GM23338 (cell line): Measurements from ENCODE around the gene EMILIN3. TPM values are rescaled to one million over a fixed set of nuclear protein-coding genes. Genes with fewer than 3 reads are reported as not detected.

Experiments used
- ATAC-seq: fragments of 200-7000 bp; cut with Tn5 transposase; 3 replicates; pipeline ENCODE4 v1.9.1; 2020
- DNase-seq: peaks from one replicate; pipeline ENCODE4 v3.0.0-alpha.2; 2015; ENCODE audit warnings: low spot score
- H2AFZ ChIP-seq: fragments of 200-600 bp; sonication (generic); 2 replicates; pipeline ENCODE4 v1.8.0; 2016; ENCODE audit warnings: antibody characterized with exemption, mild to moderate bottlenecking, moderate library complexity
- H3F3A ChIP-seq: fragments of 200-600 bp; sonication (generic); replicated peaks from 2 replicates; pipeline ENCODE4 v1.8.0; 2017; ENCODE audit warnings: antibody characterized with exemption, mixed run types, low read depth
- H3K27ac ChIP-seq: fragments of 200-600 bp; sonication (generic); 2 replicates; pipeline ENCODE4 v1.6.1; 2016; ENCODE audit warnings: low read depth
- H3K27me3 ChIP-seq: fragments of 200-600 bp; sonication (generic); 2 replicates; pipeline ENCODE4 v1.8.0; 2016; ENCODE audit warnings: mild to moderate bottlenecking, mixed run types, moderate library complexity; ENCODE audit not compliant: insufficient read depth
- H3K36me3 ChIP-seq: fragments of 200-600 bp; sonication (generic); 2 replicates; pipeline ENCODE4 v1.8.0; 2016; ENCODE audit warnings: mild to moderate bottlenecking; ENCODE audit not compliant: insufficient read depth
- H3K4me1 ChIP-seq: fragments of 200-600 bp; sonication (generic); 2 replicates; pipeline ENCODE4 v1.8.0; 2016; ENCODE audit warnings: mild to moderate bottlenecking, moderate library complexity; ENCODE audit not compliant: insufficient read depth
- H3K4me2 ChIP-seq: fragments of 200-600 bp; sonication (generic); 2 replicates; pipeline ENCODE4 v1.7.1; 2017; ENCODE audit warnings: mixed run types
- H3K4me3 ChIP-seq: fragments of 200-600 bp; sonication (generic); 2 replicates; pipeline ENCODE4 v1.6.1; 2016; ENCODE audit warnings: mixed run types
- H3K79me2 ChIP-seq: fragments of 200-600 bp; sonication (generic); replicated peaks from 2 replicates; pipeline ENCODE4 v1.8.0; 2017; ENCODE audit warnings: mild to moderate bottlenecking; ENCODE audit not compliant: insufficient read depth
- H3K9me2 ChIP-seq: fragments of 200-600 bp; sonication (generic); 2 replicates; pipeline ENCODE4 v1.8.0; 2017; ENCODE audit not compliant: insufficient read depth
- H4K20me1 ChIP-seq: fragments of 200-600 bp; sonication (generic); replicated peaks from 2 replicates; pipeline ENCODE4 v1.8.0; 2017; ENCODE audit warnings: mild to moderate bottlenecking; ENCODE audit not compliant: insufficient read depth
- H3K27ac Mint-ChIP-seq: 2 replicates; pipeline ENCODE4 v1.8.0; 2020; ENCODE audit warnings: inconsistent platforms, mild to moderate bottlenecking, moderate library complexity, mixed read lengths
- H3K27me3 Mint-ChIP-seq: 3 replicates; pipeline ENCODE4 v1.8.0; 2022; ENCODE audit warnings: low read depth, mild to moderate bottlenecking, moderate library complexity, mixed read lengths, inconsistent platforms; ENCODE audit not compliant: insufficient read depth, poor library complexity
- H3K36me3 Mint-ChIP-seq: 3 replicates; pipeline ENCODE4 v1.8.0; 2021; ENCODE audit warnings: low read depth, mild to moderate bottlenecking, inconsistent platforms, moderate library complexity, mixed read lengths
- H3K4me1 Mint-ChIP-seq: 3 replicates; pipeline ENCODE4 v1.8.0; 2020; ENCODE audit warnings: mild to moderate bottlenecking, inconsistent platforms, mixed read lengths
- H3K4me3 Mint-ChIP-seq: 3 replicates; pipeline ENCODE4 v1.8.0; 2021; ENCODE audit warnings: moderate library complexity, mild to moderate bottlenecking, inconsistent platforms, mixed read lengths
- H3K9me3 Mint-ChIP-seq: 3 replicates; pipeline ENCODE4 v1.8.0; 2020; ENCODE audit warnings: moderate library complexity, mild to moderate bottlenecking, inconsistent platforms, mixed read lengths
- CREB1 ChIP-seq: fragments of 250-450 bp; sonication (Bioruptor Pico); IDR thresholded peaks from 2 replicates; pipeline ENCODE4 v1.5.0; 2020; ENCODE audit warnings: low read depth, mild to moderate bottlenecking, moderate library complexity
- EZH2 ChIP-seq: fragments of 200-600 bp; sonication (generic); IDR thresholded peaks from one replicate; pipeline ENCODE4 v1.8.0; 2017; ENCODE audit warnings: antibody characterized with exemption, mild to moderate bottlenecking, low read depth; ENCODE audit not compliant: unreplicated experiment
- EZH2phosphoT487 ChIP-seq: fragments of 200-600 bp; sonication (generic); IDR thresholded peaks from one replicate; pipeline ENCODE4 v1.8.1; 2018; ENCODE audit warnings: antibody characterized with exemption; ENCODE audit not compliant: unreplicated experiment
- JUNB ChIP-seq: IDR thresholded peaks from one replicate; pipeline ENCODE4 v1.6.1; 2016; ENCODE audit warnings: antibody characterized with exemption; ENCODE audit not compliant: unreplicated experiment
- NANOG ChIP-seq: IDR thresholded peaks from 2 replicates; pipeline ENCODE4 v1.6.1; 2016; ENCODE audit warnings: antibody characterized with exemption, borderline replicate concordance
- POLR2AphosphoS5 ChIP-seq: IDR thresholded peaks from 2 replicates; pipeline ENCODE4 v1.6.1; 2016; ENCODE audit warnings: antibody characterized with exemption, low read depth
- STAT1 ChIP-seq: IDR thresholded peaks from one replicate; pipeline ENCODE4 v1.6.1; 2016; ENCODE audit warnings: antibody characterized with exemption; ENCODE audit not compliant: unreplicated experiment
- ZNF114 ChIP-seq: fragments of 250-450 bp; sonication (Bioruptor Pico); IDR thresholded peaks from 2 replicates; pipeline ENCODE4 v1.5.0; 2020; ENCODE audit warnings: mild to moderate bottlenecking, moderate library complexity
- ZNF331 ChIP-seq: fragments of 250-450 bp; sonication (Bioruptor Pico); IDR thresholded peaks from 2 replicates; pipeline ENCODE4 v1.5.0; 2020; ENCODE audit warnings: low read depth, mild to moderate bottlenecking, moderate library complexity
- polyA plus RNA-seq: library from polyadenylated mRNA; unstranded; fragments of >200 nt; fragmentation: Nextera tagmentation; extraction: Ambion mirVana; gene quantifications from 2 replicates; pipeline ENCODE4 v1.2.1, GENCODE V29; 2016
- total RNA-seq: library from RNA; depleted of rRNA; stranded (reverse); fragments of >200 nt; shearing (Covaris generic); gene quantifications from 2 replicates; pipeline ENCODE4 v1.2.3, GENCODE V29; 2014
- TF ChIP-seq, protein P1 (sequence below): IDR thresholded peaks from one replicate; pipeline ENCODE4 v1.6.1; 2018; ENCODE audit warnings: antibody characterized with exemption; ENCODE audit not compliant: unreplicated experiment
- TF ChIP-seq, protein P2 (sequence below), 2 experiments: fragments of 200-600 bp in 1 of 2; sonication (generic) in 1 of 2; conservative IDR thresholded peaks; 2 replicates each; pipeline versions ENCODE4 v1.5.1 to v1.6.1; 2016 to 2017; ENCODE audit warnings: antibody characterized with exemption in 2 of 2, low read depth in 2 of 2, mild to moderate bottlenecking in 2 of 2, moderate library complexity in 1 of 2
- TF ChIP-seq, protein P3 (sequence below): fragments of 250-450 bp; sonication (Bioruptor Pico); IDR thresholded peaks from 2 replicates; pipeline ENCODE4 v1.5.0; 2020; ENCODE audit warnings: mild to moderate bottlenecking, moderate library complexity
- TF ChIP-seq, protein P4 (sequence below): IDR thresholded peaks from 2 replicates; pipeline ENCODE4 v1.6.1; 2016; ENCODE audit warnings: antibody characterized with exemption

The EMILIN3 gene
- total and polyA plus RNA-seq, 2 experiments from 2014 or later: 0.53 to 6.6 TPM

DNA sequence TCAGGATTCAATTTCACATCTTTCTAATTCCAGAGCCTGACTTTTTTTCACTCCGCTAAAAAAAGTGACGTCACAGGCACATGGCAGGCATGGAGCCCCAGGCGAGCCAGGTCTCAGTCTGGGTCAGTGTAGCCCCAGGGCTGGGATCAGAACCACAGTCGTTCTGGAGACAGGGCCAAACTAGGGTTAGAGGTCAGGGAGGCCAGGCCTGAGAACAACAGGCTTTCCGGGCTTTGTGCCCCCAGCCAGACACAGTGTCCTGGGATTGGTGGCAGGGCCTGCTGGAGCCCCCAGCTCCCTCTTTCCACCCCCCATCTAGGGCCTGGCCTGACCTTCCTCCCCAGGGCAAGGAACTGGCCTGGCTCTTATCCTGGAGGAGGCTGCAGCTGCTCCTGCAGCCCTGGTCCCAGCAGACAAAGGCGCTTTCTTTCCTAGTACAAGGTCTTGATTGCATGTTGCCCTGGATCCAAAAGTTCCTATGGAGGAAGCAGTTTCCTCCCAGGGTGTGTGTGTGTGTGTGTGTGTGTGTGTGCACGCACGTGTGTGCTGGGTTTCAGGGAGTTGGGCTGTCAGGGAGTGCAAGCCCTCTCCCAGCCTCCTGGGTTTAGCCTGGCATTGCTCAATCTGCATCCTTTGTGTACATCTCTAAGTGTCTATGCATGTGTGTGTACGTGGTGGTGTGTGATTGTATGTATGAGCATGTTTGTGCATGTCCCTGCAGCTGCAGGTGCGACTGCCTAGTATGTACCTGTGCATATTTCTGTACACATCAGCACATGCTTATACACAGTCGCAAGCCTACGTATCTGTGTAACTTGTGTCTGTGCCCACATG is 26.5 kb upstream of the EMILIN3 start:
- no peak overlapping the region for H3K27ac Mint-ChIP-seq
- H3K27me3 Mint-ChIP-seq: peaks cover 6% of the 10 kb centered on the region
- H3K4me1 ChIP-seq: peaks cover 11% of the 10 kb centered on the region
- no peaks in the 10 kb centered on the region for H3K36me3 ChIP-seq
- H3K4me3 ChIP-seq: no peak overlapping the region
- no peak overlapping the region; the same call in 1 of the 2 replicates for H2AFZ ChIP-seq
- H3K4me2 ChIP-seq: no peak overlapping the region
- no peaks in the 10 kb centered on the region for H3F3A ChIP-seq
- H3K36me3 Mint-ChIP-seq: no peaks in the 10 kb centered on the region
- no peaks in the 10 kb centered on the region for H3K27me3 ChIP-seq
- DNase-seq: no peak
- no peaks in the 10 kb centered on the region for H3K9me2 ChIP-seq
- no peak overlapping the region for H3K27ac ChIP-seq
- peaks cover 18% of the 10 kb centered on the region for H3K4me1 Mint-ChIP-seq
- no peaks in the 10 kb centered on the region for H3K9me3 Mint-ChIP-seq
- TF ChIP-seq, protein P1, sequence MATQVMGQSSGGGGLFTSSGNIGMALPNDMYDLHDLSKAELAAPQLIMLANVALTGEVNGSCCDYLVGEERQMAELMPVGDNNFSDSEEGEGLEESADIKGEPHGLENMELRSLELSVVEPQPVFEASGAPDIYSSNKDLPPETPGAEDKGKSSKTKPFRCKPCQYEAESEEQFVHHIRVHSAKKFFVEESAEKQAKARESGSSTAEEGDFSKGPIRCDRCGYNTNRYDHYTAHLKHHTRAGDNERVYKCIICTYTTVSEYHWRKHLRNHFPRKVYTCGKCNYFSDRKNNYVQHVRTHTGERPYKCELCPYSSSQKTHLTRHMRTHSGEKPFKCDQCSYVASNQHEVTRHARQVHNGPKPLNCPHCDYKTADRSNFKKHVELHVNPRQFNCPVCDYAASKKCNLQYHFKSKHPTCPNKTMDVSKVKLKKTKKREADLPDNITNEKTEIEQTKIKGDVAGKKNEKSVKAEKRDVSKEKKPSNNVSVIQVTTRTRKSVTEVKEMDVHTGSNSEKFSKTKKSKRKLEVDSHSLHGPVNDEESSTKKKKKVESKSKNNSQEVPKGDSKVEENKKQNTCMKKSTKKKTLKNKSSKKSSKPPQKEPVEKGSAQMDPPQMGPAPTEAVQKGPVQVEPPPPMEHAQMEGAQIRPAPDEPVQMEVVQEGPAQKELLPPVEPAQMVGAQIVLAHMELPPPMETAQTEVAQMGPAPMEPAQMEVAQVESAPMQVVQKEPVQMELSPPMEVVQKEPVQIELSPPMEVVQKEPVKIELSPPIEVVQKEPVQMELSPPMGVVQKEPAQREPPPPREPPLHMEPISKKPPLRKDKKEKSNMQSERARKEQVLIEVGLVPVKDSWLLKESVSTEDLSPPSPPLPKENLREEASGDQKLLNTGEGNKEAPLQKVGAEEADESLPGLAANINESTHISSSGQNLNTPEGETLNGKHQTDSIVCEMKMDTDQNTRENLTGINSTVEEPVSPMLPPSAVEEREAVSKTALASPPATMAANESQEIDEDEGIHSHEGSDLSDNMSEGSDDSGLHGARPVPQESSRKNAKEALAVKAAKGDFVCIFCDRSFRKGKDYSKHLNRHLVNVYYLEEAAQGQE: no peak
- TF ChIP-seq, protein P2, sequence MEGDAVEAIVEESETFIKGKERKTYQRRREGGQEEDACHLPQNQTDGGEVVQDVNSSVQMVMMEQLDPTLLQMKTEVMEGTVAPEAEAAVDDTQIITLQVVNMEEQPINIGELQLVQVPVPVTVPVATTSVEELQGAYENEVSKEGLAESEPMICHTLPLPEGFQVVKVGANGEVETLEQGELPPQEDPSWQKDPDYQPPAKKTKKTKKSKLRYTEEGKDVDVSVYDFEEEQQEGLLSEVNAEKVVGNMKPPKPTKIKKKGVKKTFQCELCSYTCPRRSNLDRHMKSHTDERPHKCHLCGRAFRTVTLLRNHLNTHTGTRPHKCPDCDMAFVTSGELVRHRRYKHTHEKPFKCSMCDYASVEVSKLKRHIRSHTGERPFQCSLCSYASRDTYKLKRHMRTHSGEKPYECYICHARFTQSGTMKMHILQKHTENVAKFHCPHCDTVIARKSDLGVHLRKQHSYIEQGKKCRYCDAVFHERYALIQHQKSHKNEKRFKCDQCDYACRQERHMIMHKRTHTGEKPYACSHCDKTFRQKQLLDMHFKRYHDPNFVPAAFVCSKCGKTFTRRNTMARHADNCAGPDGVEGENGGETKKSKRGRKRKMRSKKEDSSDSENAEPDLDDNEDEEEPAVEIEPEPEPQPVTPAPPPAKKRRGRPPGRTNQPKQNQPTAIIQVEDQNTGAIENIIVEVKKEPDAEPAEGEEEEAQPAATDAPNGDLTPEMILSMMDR (conservative IDR thresholded peaks at IDR 0.05; ENCODE audit: low read depth in 2 of 2): no peak
- TF ChIP-seq POLR2AphosphoS5 (no peak), ZNF114 (CRISPR knock-in tag) (no peak), ZNF331 (no peak), NANOG (no peak), CREB1 (CRISPR knock-in tag) (no peak), JUNB (no peak), EZH2 (no peak), STAT1 (no peak), EZH2phosphoT487 (no peak)
- TF ChIP-seq, protein P3, sequence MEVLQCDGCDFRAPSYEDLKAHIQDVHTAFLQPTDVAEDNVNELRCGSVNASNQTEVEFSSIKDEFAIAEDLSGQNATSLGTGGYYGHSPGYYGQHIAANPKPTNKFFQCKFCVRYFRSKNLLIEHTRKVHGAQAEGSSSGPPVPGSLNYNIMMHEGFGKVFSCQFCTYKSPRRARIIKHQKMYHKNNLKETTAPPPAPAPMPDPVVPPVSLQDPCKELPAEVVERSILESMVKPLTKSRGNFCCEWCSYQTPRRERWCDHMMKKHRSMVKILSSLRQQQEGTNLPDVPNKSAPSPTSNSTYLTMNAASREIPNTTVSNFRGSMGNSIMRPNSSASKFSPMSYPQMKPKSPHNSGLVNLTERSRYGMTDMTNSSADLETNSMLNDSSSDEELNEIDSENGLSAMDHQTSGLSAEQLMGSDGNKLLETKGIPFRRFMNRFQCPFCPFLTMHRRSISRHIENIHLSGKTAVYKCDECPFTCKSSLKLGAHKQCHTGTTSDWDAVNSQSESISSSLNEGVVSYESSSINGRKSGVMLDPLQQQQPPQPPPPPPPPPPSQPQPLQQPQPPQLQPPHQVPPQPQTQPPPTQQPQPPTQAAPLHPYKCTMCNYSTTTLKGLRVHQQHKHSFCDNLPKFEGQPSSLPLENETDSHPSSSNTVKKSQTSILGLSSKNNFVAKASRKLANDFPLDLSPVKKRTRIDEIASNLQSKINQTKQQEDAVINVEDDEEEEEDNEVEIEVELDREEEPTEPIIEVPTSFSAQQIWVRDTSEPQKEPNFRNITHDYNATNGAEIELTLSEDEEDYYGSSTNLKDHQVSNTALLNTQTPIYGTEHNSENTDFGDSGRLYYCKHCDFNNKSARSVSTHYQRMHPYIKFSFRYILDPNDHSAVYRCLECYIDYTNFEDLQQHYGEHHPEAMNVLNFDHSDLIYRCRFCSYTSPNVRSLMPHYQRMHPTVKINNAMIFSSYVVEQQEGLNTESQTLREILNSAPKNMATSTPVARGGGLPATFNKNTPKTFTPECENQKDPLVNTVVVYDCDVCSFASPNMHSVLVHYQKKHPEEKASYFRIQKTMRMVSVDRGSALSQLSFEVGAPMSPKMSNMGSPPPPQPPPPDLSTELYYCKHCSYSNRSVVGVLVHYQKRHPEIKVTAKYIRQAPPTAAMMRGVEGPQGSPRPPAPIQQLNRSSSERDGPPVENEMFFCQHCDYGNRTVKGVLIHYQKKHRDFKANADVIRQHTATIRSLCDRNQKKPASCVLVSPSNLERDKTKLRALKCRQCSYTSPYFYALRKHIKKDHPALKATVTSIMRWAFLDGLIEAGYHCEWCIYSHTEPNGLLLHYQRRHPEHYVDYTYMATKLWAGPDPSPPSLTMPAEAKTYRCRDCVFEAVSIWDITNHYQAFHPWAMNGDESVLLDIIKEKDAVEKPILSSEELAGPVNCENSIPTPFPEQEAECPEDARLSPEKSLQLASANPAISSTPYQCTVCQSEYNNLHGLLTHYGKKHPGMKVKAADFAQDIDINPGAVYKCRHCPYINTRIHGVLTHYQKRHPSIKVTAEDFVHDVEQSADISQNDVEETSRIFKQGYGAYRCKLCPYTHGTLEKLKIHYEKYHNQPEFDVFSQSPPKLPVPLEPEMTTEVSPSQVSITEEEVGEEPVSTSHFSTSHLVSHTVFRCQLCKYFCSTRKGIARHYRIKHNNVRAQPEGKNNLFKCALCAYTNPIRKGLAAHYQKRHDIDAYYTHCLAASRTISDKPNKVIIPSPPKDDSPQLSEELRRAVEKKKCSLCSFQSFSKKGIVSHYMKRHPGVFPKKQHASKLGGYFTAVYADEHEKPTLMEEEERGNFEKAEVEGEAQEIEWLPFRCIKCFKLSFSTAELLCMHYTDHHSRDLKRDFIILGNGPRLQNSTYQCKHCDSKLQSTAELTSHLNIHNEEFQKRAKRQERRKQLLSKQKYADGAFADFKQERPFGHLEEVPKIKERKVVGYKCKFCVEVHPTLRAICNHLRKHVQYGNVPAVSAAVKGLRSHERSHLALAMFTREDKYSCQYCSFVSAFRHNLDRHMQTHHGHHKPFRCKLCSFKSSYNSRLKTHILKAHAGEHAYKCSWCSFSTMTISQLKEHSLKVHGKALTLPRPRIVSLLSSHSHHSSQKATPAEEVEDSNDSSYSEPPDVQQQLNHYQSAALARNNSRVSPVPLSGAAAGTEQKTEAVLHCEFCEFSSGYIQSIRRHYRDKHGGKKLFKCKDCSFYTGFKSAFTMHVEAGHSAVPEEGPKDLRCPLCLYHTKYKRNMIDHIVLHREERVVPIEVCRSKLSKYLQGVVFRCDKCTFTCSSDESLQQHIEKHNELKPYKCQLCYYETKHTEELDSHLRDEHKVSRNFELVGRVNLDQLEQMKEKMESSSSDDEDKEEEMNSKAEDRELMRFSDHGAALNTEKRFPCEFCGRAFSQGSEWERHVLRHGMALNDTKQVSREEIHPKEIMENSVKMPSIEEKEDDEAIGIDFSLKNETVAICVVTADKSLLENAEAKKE (CRISPR knock-in tag): no peak
- TF ChIP-seq, protein P4, sequence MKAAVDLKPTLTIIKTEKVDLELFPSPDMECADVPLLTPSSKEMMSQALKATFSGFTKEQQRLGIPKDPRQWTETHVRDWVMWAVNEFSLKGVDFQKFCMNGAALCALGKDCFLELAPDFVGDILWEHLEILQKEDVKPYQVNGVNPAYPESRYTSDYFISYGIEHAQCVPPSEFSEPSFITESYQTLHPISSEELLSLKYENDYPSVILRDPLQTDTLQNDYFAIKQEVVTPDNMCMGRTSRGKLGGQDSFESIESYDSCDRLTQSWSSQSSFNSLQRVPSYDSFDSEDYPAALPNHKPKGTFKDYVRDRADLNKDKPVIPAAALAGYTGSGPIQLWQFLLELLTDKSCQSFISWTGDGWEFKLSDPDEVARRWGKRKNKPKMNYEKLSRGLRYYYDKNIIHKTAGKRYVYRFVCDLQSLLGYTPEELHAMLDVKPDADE: no peak
- no peak overlapping the region for H3K4me3 Mint-ChIP-seq
- ATAC-seq: no peak
- H4K20me1 ChIP-seq: no peaks in the 10 kb centered on the region
- no peaks in the 10 kb centered on the region for H3K79me2 ChIP-seq
